ACHN (cell line): ENCODE measurements around the gene BMP7.

Experiments
- DNase-seq: peaks from one replicate; pipeline ENCODE4 v3.0.0-alpha.2; 2015
- in situ Hi-C: cut with HindIII; loops from 2 replicates; pipeline ENCODE4 v1.10.0; 2017; ENCODE audit warnings: low sequenced_read_pairs, low pct_ligation_motif_present, low pct_unique_long_range_greater_than_20kb

Gene BMP7

GRCh38 chr20:57257701-57258453 lies 8.6 kb downstream of the BMP7 start:
- in situ Hi-C loops = no loop called here
- no peak for DNase-seq

GRCh38 chr20:57256908-57257307 lies 9.5 kb downstream of the BMP7 start:
- in situ Hi-C loops = no loop called here
- no peak for DNase-seq

GRCh38 chr20:57256205-57256604 lies 10.2 kb downstream of the BMP7 start:
- in situ Hi-C loops = no loop called here
- no peak for DNase-seq

- no peak for DNase-seq
- in situ Hi-C loops = no loop called here
These were observed 11.3 kb downstream of the BMP7 start for GRCh38 chr20:57255183-57255582.

GRCh38 chr20:57252559-57253162 lies 13.8 kb downstream of the BMP7 start:
- in situ Hi-C loops = no loop called here
- DNase-seq = no peak

GRCh38 chr20:57251949-57252348 lies 14.5 kb downstream of the BMP7 start:
- in situ Hi-C loops = no loop called here
- DNase-seq = no peak

GRCh38 chr20:57251344-57251743 lies 15.1 kb downstream of the BMP7 start:
- in situ Hi-C loops = no loop called here
- DNase-seq = no peak

- in situ Hi-C loops = no loop called here
- DNase-seq = no peak
These were observed 15.7 kb downstream of the BMP7 start for GRCh38 chr20:57250607-57251343.

- DNase-seq = no peak
- in situ Hi-C loops = no loop called here
These were observed 16.7 kb downstream of the BMP7 start for GRCh38 chr20:57249772-57250171.

- in situ Hi-C loops = no loop called here
- DNase-seq = no peak
These were observed 17.4 kb downstream of the BMP7 start for GRCh38 chr20:57249073-57249472.

- in situ Hi-C loops = no loop called here
- DNase-seq = no peak
These were observed 18.2 kb downstream of the BMP7 start for GRCh38 chr20:57248132-57248797.

GRCh38 chr20:57247292-57247965 lies 19.0 kb downstream of the BMP7 start:
- no peak for DNase-seq
- in situ Hi-C loops = no loop called here

- in situ Hi-C loops = no loop called here
- DNase-seq = no peak
These were observed 20.4 kb downstream of the BMP7 start for GRCh38 chr20:57245997-57246396.

- in situ Hi-C loops = no loop called here
- no peak for DNase-seq
These were observed 21.7 kb downstream of the BMP7 start for GRCh38 chr20:57244627-57245214.

- in situ Hi-C loops = no loop called here
- no peak for DNase-seq
These were observed 22.2 kb downstream of the BMP7 start for GRCh38 chr20:57244221-57244585.

- DNase-seq = no peak
- in situ Hi-C loops = no loop called here
These were observed 22.8 kb downstream of the BMP7 start for GRCh38 chr20:57243480-57244220.

- in situ Hi-C loops = no loop called here
- no peak for DNase-seq
These were observed 24.0 kb downstream of the BMP7 start for GRCh38 chr20:57242414-57242813.
